TTC549 (cell line): ENCODE results near the gene DOCK2.
"Not testable (repeated sequence)": the region's sequence is repeated elsewhere in the genome, so short reads cannot be mapped to it uniquely, and the experiment has no call there.

Source experiments
- FAIRE-seq: peaks from 2 replicates; lab custom pipeline; 2012; peaks lifted over from hg19 to GRCh38; lab: Jason Lieb, UNC

The DOCK2 gene

GRCh38 chr5:170067152-170067551 is 430.1 kb downstream of the DOCK2 start:
- no peak for FAIRE-seq

DNA sequence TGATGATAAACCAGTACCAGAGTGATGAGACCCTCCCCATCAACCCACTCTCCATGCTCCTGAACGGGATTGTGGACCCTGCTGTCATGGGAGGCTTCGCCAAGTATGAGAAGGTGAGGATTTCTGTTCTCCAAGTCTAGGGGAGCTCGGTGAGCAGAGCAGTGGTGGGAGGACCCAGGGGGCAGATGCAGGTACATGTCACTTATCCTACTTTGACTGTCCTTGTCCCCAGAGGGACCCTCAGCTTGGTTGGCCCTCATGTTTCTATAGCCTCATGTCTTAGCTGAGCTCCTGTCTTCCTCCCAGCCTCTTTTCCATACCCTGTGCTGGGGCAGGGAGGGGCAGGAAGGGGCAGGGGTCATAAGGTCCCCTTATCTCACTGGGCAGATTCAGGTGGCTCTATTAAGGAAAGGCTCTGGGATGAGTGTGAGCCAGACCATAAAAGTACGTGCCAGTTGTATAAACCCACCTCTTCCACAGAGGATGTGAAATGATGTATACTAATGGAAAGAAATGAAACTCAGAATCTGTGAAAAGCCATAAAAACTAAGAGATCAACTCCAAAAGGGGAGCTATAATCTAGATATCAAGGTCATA is 430.6 kb downstream of the DOCK2 start:
- no peak for FAIRE-seq

GRCh38 chr5:170069512-170069911 is 432.4 kb downstream of the DOCK2 start:
- no peak for FAIRE-seq

DNA sequence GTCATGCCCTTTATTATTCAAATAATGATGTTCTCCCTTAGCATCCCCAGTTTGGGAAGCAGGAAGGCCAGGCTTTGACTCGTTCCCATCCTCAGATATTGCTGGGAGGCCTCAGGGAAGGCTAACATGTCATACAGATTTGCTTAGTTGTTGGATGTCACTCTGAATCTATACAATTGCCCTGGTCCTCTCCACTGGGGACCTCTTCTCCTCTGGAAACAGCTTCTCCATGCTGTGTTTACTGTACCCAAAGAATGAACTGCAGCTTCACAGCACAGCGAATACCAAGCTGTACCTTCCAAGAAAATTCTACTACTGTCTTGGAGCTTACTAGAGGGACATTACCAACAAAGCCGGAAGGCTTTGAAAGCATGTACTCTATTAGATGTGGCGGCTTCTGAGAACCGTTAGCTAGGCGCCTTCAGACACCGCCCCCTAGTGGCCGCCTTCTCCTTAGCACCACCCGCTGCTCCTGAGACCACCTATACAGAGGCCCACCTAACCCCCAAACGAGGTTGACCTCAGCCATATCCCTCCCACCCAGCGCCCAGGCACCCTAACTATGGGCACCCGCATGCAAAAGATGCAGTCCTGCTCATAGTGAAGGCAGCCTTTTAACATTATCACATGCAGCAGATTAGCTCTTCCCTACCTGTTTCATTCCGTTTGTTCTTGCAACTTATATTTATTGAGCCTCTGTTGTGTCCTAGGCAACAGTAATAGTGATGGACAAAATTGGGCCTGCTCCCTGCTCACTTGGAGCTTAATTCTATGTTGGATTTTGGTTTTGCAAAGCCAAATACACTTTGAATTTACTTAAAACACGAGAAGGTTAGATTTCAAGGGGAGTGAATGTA is 433.7 kb downstream of the DOCK2 start:
- no peak for FAIRE-seq

DNA sequence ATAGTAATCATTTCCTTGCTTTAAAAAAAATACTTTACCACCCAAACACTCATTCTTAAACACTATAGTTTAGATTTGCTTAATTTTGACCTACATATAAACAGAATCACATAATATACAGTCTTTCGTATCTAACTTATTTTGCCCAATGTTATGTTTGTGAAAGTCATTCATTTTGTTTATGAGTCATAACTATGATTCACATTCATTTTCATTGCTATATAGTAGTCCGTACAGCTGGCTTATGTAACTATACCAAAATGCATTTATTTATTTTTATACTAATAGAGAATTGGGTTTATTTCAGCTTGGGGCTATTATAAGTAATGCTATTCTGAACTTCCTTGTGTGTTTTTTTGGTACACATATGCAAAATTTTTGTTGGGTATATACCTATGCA is 434.7 kb downstream of the DOCK2 start:
- FAIRE-seq = no peak

DNA sequence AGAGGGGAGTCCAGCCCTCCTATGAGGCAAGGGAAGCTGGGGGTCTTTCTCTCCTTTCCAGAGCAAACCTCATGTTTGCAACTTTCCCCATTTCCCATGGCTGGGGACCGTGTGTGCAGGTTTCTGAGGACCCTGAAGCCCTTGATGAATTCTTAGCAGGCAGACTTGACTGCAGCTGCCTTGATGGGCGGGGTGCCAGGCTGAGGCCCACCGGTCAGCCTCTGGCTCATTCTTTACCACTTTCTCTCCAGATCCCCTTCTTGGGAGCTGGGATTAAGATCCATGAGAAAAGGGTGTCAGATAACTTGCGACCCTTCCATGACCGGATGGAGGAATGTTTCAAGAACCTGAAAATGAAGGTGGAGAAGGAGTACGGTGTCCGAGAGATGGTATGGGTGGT is 438.6 kb downstream of the DOCK2 start:
- FAIRE-seq = no peak

DNA sequence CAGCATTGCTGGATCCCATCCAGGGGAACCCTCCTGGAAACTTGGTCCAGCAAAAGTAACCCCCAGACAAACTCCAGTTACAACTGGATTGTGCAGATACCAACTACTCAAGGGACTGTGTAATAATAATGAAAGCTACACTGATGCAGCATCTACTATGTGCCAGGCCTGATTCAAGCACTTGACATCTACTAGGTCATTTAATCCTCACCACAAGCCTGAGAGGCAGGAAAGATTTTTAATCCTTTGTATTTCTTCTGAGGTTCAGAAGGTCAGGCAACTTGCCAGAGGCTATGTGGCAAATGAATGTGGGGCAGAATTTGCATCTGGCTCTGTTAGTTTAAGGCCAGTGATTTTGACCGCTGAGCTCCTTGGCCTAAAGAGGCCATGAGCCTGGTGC is 439.1 kb downstream of the DOCK2 start:
- no peak for FAIRE-seq

DNA sequence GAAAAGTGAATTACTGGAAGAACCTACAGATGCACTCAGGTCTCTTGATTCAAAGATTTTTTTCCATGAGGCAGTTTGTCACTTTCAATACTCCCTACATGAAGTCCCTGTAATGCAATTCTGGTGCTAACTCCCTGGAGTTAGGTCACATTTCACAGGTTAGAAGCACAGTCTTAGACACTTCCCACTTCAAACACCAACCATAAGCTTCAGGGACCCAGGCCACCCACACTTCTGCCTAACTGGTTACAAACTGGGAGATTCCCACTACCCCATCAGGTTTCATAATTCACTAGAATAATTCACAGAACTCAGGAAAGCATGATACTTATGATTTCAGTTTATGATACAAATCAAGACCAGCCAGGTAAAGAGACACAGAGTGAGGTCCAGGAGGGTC is 439.7 kb downstream of the DOCK2 start:
- no peak for FAIRE-seq

- FAIRE-seq = no peak
Measured at GRCh38 chr5:170077526-170077925, 440.5 kb downstream of the DOCK2 start.

DNA sequence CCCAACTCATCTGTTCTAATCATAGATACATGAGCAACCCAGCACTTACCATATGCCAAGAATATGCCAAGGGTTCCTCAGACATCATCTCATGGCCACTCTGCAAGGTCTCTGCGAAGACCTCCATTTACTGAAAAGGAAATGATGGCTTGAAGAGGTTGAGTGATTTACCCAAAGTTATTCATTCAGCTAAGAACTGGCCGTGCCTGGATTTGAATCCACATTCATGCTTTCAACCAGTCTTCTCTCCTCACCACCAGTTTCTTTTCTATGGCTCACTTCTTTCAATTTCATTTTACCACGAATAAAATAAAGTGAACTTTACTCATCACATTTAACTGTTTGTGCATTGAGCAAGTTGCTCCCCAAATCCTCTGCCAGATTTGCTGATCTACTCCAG is 441.4 kb downstream of the DOCK2 start:
- no peak for FAIRE-seq

DNA sequence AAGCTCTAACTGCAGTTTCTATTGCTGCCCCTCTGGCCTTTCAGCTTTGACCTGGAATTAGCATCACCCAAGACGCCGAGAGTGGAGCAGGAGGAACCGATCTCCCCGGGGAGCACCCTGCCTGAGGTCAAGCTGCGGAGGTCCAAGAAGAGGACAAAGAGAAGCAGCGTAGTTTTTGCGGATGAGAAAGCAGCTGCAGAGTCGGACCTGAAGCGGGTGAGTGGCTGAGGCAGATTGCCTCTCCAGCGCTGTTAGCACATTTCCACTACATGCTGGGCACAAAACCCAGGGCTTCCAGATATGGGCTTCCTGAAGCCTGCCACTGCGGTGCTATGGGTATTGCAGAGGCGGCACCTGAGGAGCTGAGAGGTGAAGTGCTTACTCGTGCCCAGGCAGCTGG is 441.9 kb downstream of the DOCK2 start:
- FAIRE-seq = no peak

DNA sequence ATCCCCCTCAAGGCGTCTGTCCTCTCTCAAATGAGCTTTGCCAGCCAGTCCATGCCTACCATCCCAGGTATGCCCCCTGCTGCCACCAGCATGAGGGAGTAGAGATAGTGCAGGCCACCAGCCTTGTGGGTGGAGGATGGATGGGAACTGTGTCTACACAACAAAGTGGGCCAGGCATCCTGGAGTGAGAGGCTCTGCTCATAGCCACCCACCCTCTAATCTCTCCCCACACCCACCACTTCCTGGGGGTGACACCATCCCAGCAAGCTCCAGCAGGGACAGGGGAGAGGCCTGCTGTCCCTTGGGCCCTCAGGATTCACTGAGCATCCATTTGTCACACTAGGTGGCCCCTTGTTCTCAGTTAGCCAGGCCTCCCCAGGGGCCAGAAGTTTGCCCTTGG is 443.1 kb downstream of the DOCK2 start:
- FAIRE-seq = no peak

DNA sequence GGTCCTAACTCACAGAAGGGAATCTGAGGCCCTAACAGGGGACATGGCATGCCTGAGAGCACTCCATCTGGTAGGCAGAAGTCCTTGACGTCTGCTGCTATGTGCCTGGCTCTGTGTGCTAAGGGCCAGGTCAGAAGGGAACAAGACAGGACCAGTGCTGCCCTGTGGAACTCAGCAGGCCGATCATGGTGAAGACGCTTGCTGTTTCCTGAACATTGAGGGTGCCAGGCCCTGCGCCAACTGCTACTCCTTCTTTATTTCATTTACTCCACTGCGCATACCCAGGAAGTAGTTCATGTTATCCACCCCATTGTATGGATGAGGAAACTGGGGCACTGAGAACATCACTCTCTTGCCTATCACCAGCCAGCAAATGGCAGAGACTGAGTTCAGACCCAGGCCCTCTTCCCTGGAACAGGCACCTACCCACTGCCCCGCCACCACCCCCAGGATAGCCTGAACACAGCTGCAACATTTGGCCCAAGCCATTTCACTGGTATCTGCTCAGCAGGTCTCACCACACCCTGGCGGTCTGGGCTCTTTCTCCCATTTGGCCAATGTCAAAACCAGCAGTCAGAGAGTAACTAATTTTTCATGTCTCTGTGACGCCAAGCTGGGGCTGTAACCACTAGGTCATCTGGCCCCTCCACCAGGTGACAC is 443.8 kb downstream of the DOCK2 start:
- no peak for FAIRE-seq

DNA sequence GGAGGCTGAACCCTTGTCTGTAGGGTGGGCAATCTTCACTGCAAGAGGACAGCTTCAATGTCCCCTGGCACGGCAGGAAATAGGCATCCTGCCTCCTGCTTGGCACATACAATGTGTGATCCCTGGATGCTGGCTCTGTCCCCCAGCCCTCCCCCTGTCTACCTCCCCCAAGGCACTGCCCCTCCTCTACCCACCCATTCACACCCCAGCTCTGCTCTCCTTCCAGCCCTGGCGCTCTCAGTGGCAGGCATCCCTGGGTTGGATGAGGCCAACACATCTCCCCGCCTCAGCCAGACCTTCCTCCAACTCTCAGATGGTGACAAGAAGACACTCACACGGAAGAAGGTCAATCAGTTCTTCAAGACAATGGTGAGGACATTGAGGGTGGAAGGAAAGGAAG is 444.5 kb downstream of the DOCK2 start:
- no peak for FAIRE-seq

- no peak for FAIRE-seq
Measured at GRCh38 chr5:170082701-170083100, 445.6 kb downstream of the DOCK2 start.

- no peak for FAIRE-seq
Measured at GRCh38 chr5:170087168-170087817, 450.2 kb downstream of the DOCK2 start.

DNA sequence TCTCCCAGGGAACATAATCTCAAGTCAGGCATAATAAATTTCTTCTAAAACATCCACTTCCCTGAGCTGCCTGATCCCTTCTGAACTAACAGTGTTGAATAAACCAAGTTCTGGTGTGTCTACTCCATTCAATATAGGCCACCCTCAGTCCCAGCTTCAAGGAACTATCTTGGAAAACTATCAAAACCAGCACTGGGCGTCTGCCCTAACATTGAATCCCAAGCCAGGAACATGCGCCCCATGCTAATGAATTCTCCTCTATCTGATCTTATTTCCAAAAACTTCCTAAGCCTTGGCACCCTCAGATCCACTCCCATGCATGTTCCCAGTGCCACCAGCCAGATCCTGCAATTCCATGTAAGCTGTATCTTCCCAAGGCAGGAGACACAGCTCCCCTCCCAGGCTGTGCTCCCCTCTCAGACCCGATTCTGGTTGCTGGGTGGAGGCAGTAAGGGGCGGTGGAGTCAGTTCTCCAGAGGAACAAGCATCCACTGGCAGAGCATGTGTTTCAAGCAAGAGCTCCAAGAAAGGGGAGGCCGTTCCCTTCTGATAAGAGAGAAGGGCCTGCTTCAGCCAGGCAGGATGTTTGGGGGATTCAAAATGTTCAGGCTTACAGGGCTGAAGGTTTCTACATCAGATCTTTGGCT is 455.5 kb downstream of the DOCK2 start:
- FAIRE-seq = no peak

DNA sequence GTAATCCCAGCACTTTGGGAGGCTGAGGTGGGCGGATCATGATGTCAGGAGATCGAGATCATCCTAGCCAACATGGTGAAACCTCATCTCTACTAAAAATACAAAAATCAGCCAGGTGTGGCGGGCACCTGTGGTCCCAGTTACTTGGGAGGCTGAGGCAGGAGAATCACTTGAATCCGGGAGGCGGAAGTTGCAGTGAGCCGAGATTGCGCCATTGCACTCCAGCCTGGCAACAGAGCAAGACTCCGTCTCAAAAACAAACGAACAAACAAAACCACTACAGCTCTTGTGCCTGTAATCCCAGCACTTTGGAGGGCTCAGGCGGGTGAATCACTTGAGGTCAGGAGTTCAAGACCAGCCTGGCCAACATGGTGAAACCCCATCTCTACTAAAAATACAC is 457.3 kb downstream of the DOCK2 start:
- FAIRE-seq = not testable (repeated sequence)

DNA sequence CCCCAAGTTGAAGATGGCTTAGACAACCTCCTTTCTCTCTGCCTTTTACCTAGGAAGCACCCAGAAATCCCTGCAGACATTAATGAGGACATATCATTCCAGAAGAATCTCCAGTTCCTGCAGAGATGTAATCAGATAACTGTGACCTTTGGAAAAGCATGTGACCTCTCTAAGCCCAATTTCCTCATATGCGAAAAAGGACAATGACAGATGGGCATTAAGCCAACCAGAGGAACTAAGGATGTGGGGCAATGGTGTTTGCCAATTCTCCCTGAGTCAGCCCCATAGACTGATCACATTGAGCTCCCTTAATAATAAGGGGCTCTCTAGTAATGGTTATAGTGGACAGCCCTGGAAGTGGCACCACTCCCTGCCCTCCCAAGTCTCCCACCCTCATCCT is 458.6 kb downstream of the DOCK2 start:
- FAIRE-seq = no peak

DNA sequence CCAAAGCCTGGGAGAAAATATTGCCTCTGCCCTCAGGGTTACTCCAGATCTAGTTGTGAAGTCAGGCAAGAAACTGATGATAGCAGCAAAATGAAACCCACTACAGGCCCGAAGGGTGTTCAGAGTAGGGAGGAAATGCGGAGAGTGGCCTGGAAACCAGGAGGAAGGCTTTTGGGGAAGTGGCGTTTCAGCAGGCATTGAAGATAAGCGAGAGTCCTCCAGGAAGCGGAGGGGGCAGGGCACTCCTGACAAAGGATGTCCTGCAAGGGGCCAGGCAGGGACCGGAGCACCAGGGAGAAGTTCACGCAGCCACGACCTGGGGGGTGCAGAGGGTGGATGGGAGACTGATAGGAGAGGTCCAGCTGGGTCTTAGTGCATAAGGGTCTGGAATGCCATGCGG is 460.9 kb downstream of the DOCK2 start:
- no peak for FAIRE-seq

DNA sequence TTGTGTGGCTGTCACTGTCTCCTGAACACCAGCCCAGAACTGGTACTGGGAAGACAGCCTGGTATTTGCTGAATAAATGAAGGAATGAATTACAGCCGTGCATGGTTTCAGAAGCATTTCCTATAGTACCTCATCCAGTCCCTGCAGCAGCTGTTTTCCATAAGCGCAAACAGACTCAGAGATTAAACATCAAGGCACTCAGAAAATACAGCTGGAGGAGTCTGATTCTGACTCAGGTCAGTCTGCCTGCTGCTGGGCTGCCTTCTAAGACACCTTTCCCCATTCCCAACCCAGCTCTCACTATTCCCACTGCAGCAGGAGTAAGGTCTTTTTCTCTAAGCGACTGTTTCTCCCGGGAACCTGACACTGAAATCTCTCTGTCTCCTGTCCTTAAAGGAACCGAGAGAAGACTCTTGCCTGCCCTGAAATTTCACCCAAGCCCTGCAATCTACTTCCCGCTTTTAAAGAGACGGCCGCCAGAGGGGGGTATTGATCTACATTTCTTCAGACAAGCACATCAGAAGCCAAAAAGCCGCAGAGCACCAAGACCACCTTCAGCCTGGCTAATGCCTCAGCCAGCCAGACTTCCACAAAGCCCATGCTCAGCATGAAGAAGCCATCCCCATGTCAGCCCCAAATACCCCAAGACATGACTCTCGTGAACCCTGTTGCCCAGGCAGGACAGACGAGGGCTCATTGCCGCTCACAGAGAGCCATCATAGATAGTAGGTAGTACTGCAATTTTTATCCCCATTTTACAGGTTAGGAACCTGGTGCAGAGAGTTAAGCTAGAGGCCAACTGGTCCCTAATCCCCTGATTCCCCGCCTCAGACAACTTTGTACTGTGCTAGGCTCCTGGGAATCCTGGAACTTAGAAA is 463.2 kb downstream of the DOCK2 start:
- FAIRE-seq = no peak

DNA sequence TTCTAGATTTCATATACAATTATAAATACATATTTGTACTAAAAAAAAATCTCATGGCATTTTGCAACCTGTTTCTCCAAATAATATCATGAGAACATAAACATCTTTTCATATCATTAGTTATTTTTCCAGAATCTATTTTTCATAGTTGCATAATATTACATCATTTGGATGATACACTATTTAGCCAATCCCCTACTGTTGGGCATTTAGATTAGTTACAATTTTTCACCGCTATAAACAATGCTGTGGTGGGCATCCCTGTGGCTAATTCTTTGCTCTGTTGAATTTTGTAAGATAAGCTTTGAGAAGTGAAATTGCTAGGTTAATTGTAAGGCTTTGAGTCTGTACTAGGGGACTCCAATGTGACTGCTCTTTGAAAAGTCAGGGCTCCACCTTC is 466.4 kb downstream of the DOCK2 start:
- FAIRE-seq = no peak
